Measurements from ENCODE around the gene TMX4.

GRCh38 chr20:7993703-7994102 lies 25.9 kb downstream of the TMX4 start:
- no peak for TF ChIP-seq CTCF (IDR thresholded peaks at IDR 0.05)
- no peak for TF ChIP-seq POLR2A (IDR thresholded peaks at IDR 0.05)

All from tibial nerve (tissue), 3 donors.